IMR-90 (cell line): ENCODE measurements around the gene CDH13. TPM values are rescaled to one million over a fixed set of nuclear protein-coding genes. Genes with fewer than 3 reads are reported as not detected.

Experiments used
- ATAC-seq: fragments of 200-7000 bp; cut with Tn5 transposase; 2 replicates; pipeline ENCODE4 v1.9.1; 2020; ENCODE audit warnings: low read depth, mild to moderate bottlenecking, moderate library complexity
- BruUV-seq: library from RNA; stranded (reverse); fragments of 400-500 nt; replicated peaks from 2 replicates; lab custom pipeline; 2021; lab: Mats Ljungman, UMichigan
- CTCF ChIA-PET: fragments of 300-600 bp; formaldehyde crosslinking; extraction: SDS; loops from one replicate; lab custom pipeline; 2021; ENCODE audit warnings: antibody characterized with exemption; lab: Yijun Ruan, JAX
- POLR2A ChIA-PET: fragments of 300-600 bp; sonication (Branson Sonifier 250); formaldehyde crosslinking; loops from one replicate; lab custom pipeline; 2022; ENCODE audit warnings: antibody characterized with exemption; ENCODE audit not compliant: unreplicated experiment; lab: Charles Lee
- DNase-seq: peaks from one replicate; pipeline ENCODE4 v3.0.0; 2013
- H2AFZ ChIP-seq: replicated peaks from 2 replicates; pipeline ENCODE3; 2013; ENCODE audit warnings: low read length, mild to moderate bottlenecking; ENCODE audit not compliant: poor library complexity
- H2AK5ac ChIP-seq: 2 replicates; pipeline ENCODE4 v1.6.1; 2013; ENCODE audit warnings: low read depth, low read length, inconsistent platforms
- H2AK9ac ChIP-seq: replicated peaks from 2 replicates; pipeline ENCODE3; 2013; ENCODE audit warnings: mild to moderate bottlenecking, low read depth, low read length, moderate library complexity; ENCODE audit not compliant: poor library complexity
- H2BK120ac ChIP-seq: 2 replicates; pipeline ENCODE4 v1.6.1; 2013; ENCODE audit warnings: low read depth, low read length, inconsistent platforms
- H2BK15ac ChIP-seq: 3 replicates; pipeline ENCODE4 v1.6.1; 2013; ENCODE audit warnings: low read depth, low read length, inconsistent platforms
- H2BK20ac ChIP-seq: 2 replicates; pipeline ENCODE4 v1.6.1; 2013; ENCODE audit warnings: low read depth, mild to moderate bottlenecking, inconsistent platforms, low read length, moderate library complexity
- H2BK5ac ChIP-seq: 2 replicates; pipeline ENCODE4 v1.6.1; 2013; ENCODE audit warnings: mild to moderate bottlenecking, low read depth, low read length, inconsistent platforms; ENCODE audit not compliant: poor library complexity, severe bottlenecking
- H3K14ac ChIP-seq: replicated peaks from 2 replicates; pipeline ENCODE4 v1.6.1; 2013; ENCODE audit warnings: low read depth, low read length, inconsistent platforms
- H3K18ac ChIP-seq: 2 replicates; pipeline ENCODE4 v1.6.1; 2013; ENCODE audit warnings: low read depth, low read length, control low read depth
- H3K23ac ChIP-seq: 2 replicates; pipeline ENCODE4 v1.6.1; 2013; ENCODE audit warnings: low read depth, low read length, inconsistent platforms
- H3K27ac ChIP-seq: 2 replicates; pipeline ENCODE4 v1.5.1; 2013; ENCODE audit warnings: mild to moderate bottlenecking, control low read depth, low read length; ENCODE audit not compliant: insufficient read depth
- H3K27me3 ChIP-seq: 2 replicates; pipeline ENCODE4 v1.6.1; 2013; ENCODE audit warnings: low read length; ENCODE audit not compliant: control insufficient read depth, insufficient read depth
- H3K36me3 ChIP-seq: 2 replicates; pipeline ENCODE4 v1.6.1; 2013; ENCODE audit warnings: low read length, mixed read lengths; ENCODE audit not compliant: control insufficient read depth, insufficient read depth
- H3K4ac ChIP-seq: 2 replicates; pipeline ENCODE4 v1.6.1; 2013; ENCODE audit warnings: low read depth, low read length, inconsistent platforms
- H3K4me1 ChIP-seq: 2 replicates; pipeline ENCODE4 v1.6.1; 2013; ENCODE audit warnings: low read length, mixed read lengths; ENCODE audit not compliant: control insufficient read depth, insufficient read depth
- H3K4me2 ChIP-seq: 2 replicates; pipeline ENCODE4 v1.6.1; 2013; ENCODE audit warnings: low read depth, mild to moderate bottlenecking, control low read depth, low read length, moderate library complexity
- H3K4me3 ChIP-seq: 2 replicates; pipeline ENCODE4 v1.5.1; 2013; ENCODE audit warnings: low read depth, mild to moderate bottlenecking, control low read depth, low read length, moderate library complexity; ENCODE audit not compliant: insufficient read depth
- H3K56ac ChIP-seq: 2 replicates; pipeline ENCODE4 v1.6.1; 2013; ENCODE audit warnings: low read length, inconsistent platforms; ENCODE audit not compliant: insufficient read depth; ENCODE audit errors: extremely low read depth
- H3K79me1 ChIP-seq, 2 experiments: 2 replicates each; pipeline ENCODE4 v1.6.1; 2013; ENCODE audit warnings: low read length in 2 of 2, inconsistent platforms in 1 of 2, low read depth in 1 of 2
- H3K9ac ChIP-seq: 2 replicates; pipeline ENCODE4 v1.6.1; 2013; ENCODE audit warnings: low read depth, low read length, control low read depth
- H3K9me1 ChIP-seq: 2 replicates; pipeline ENCODE4 v1.6.1; 2013; ENCODE audit warnings: low read length, inconsistent platforms; ENCODE audit not compliant: insufficient read depth
- H3K9me3 ChIP-seq: 2 replicates; pipeline ENCODE4 v1.6.1; 2013; ENCODE audit warnings: low read length; ENCODE audit not compliant: control insufficient read depth, insufficient read depth
- H4K20me1 ChIP-seq: 2 replicates; pipeline ENCODE4 v1.6.1; 2013; ENCODE audit warnings: low read length, inconsistent platforms; ENCODE audit not compliant: insufficient read depth
- H4K5ac ChIP-seq: 2 replicates; pipeline ENCODE4 v1.6.1; 2013; ENCODE audit warnings: mild to moderate bottlenecking, low read depth, low read length, control low read depth
- H4K8ac ChIP-seq, 2 experiments: 2 replicates each; pipeline ENCODE4 v1.6.1; 2013; ENCODE audit warnings: low read depth in 2 of 2, low read length in 2 of 2, control low read depth in 1 of 2, inconsistent platforms in 1 of 2
- H4K91ac ChIP-seq: 2 replicates; pipeline ENCODE4 v1.6.1; 2013; ENCODE audit warnings: low read depth, low read length, inconsistent platforms; ENCODE audit not compliant: insufficient read depth
- CEBPB ChIP-seq: IDR thresholded peaks from 2 replicates; pipeline ENCODE4 v1.6.1; 2012; ENCODE audit warnings: low read depth, low read length, improper control_type of control experiment
- CHD1 ChIP-seq: IDR thresholded peaks from 2 replicates; pipeline ENCODE4 v1.6.1; 2012; ENCODE audit warnings: low read depth, low read length, improper control_type of control experiment
- ELK1 ChIP-seq: fragments of 150-350 bp; IDR thresholded peaks from 2 replicates; pipeline ENCODE4 v1.6.1; 2016; ENCODE audit warnings: low read depth, mild to moderate bottlenecking, low read length, moderate library complexity, borderline replicate concordance
- FOS ChIP-seq: fragments of 150-350 bp; IDR thresholded peaks from 2 replicates; pipeline ENCODE4 v1.6.1; 2016; ENCODE audit warnings: low read depth, low read length
- MAFK ChIP-seq: IDR thresholded peaks from 2 replicates; pipeline ENCODE4 v1.6.1; 2012; ENCODE audit warnings: low read depth, low read length, improper control_type of control experiment
- MAZ ChIP-seq: IDR thresholded peaks from 2 replicates; pipeline ENCODE4 v1.6.1; 2012; ENCODE audit warnings: low read depth, mild to moderate bottlenecking, low read length, improper control_type of control experiment, moderate library complexity, borderline replicate concordance
- MXI1 ChIP-seq: IDR thresholded peaks from 2 replicates; pipeline ENCODE4 v1.6.1; 2012; ENCODE audit warnings: low read depth, mild to moderate bottlenecking, low read length, moderate library complexity, borderline replicate concordance
- NFE2L2 ChIP-seq: fragments of 150-350 bp; IDR thresholded peaks from 2 replicates; pipeline ENCODE4 v1.6.1; 2016; ENCODE audit warnings: low read depth, mild to moderate bottlenecking, low read length
- POLR2A ChIP-seq: IDR thresholded peaks from 2 replicates; pipeline ENCODE4 v1.6.1; 2012; ENCODE audit warnings: mild to moderate bottlenecking, low read depth, low read length
- RAD21 ChIP-seq: IDR thresholded peaks from 2 replicates; pipeline ENCODE4 v1.6.1; 2012; ENCODE audit warnings: low read length, improper control_type of control experiment
- RCOR1 ChIP-seq: IDR thresholded peaks from 2 replicates; pipeline ENCODE4 v1.6.1; 2012; ENCODE audit warnings: mild to moderate bottlenecking, low read length, improper control_type of control experiment; ENCODE audit not compliant: insufficient replicate concordance
- SMC3 ChIP-seq: fragments of 150-350 bp; IDR thresholded peaks from 2 replicates; pipeline ENCODE4 v1.6.1; 2016; ENCODE audit warnings: low read depth, mild to moderate bottlenecking, antibody characterized with exemption, low read length, moderate library complexity
- USF2 ChIP-seq: fragments of 150-350 bp; IDR thresholded peaks from 2 replicates; pipeline ENCODE4 v1.6.1; 2017; ENCODE audit warnings: mild to moderate bottlenecking, antibody characterized with exemption, low read length, low read depth
- WGBS, 2 experiments: methylation state at CpG; one replicate each; pipeline versions ENCODE4 v1.1.5 to v1.1.7; 2013; ENCODE audit warnings: missing lambda C conversion rate in 2 of 2; ENCODE audit not compliant: insufficient read length in 1 of 2; ENCODE audit errors: extremely low coverage in 2 of 2; 5-methylcytosine and 5-hydroxymethylcytosine counted together
- dilution Hi-C: fragments of 300-500 bp; cut with HindIII; formaldehyde crosslinking; loops from one replicate; pipeline ENCODE4 v1.14.3; 2018; ENCODE audit warnings: low sequenced_read_pairs; ENCODE audit not compliant: unreplicated experiment
- in situ Hi-C: fragments of 300-500 bp; cut with MboI; formaldehyde crosslinking; loops from 3 replicates; pipeline ENCODE4 v1.14.3; 2019; ENCODE audit warnings: low sequenced_read_pairs, inconsistent platforms, mixed read lengths
- intact Hi-C: fragments of 100-400 bp; cut with micrococcal nuclease; formaldehyde crosslinking; loops from 2 replicates; pipeline ENCODE4 v1.10.0; 2022
- polyA plus RNA-seq, 3 experiments: library from polyadenylated mRNA; depleted of rRNA; stranded (reverse); fragments of >200 nt; gene quantifications; 2 replicates each; pipeline ENCODE4 v1.2.3, GENCODE V29; 2012; ENCODE audit warnings: low replicate concordance in 1 of 3
- total RNA-seq: library from RNA; depleted of rRNA; stranded (reverse); fragments of >200 nt; gene quantifications from 2 replicates; pipeline ENCODE4 v1.2.3, GENCODE V29; 2012
- TF ChIP-seq, protein P1 (sequence below): conservative IDR thresholded peaks from 2 replicates; pipeline ENCODE4 v1.5.1; 2012; ENCODE audit warnings: mild to moderate bottlenecking, low read depth, low read length, improper control_type of control experiment

Gene CDH13
- total and polyA plus RNA-seq, 2 of the 4 experiments (the other 2 are of a cell fraction), result 61.6 to 74.7 TPM

DNA sequence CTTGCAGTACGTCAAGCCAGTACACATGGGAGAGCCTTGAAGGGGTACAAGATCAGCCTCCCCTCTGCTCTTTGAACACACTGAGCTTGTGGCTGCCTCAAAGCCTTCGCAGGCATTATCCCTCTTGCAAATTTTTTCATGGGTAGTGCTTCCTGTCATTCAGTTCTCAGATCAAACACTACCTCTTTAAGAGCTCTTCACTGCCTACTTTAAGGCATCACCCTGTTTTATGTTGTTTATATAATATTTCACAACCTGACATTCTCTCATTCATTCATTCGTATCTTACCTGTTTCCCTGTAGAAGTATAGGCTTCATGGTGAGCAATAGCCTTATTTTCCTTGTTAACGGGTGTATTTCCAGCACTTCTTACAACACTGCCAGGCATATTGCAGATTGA lies 269.1 kb downstream of the CDH13 start:
- no peak for ATAC-seq
- Histone ChIP-seq H3K4me1 (peaks cover 2% of the 10 kb centered on the region), H2AFZ (no peak overlapping the region), H3K27me3 (no peaks in the 10 kb centered on the region), H2BK5ac (no peak overlapping the region), H4K5ac (no peak overlapping the region), H3K56ac (no peak overlapping the region), H3K79me1 (peaks cover 3 to 26% of the 10 kb centered on the region in 2 experiments; a peak in 3 of 4 replicates), H2BK15ac (no peak overlapping the region), H3K4me2 (no peak overlapping the region), H3K9ac (no peak overlapping the region), H3K4me3 (no peak overlapping the region), H3K9me3 (no peaks in the 10 kb centered on the region), H2BK120ac (no peak overlapping the region), H3K4ac (no peak overlapping the region), H3K14ac (no peak overlapping the region), H4K91ac (no peak overlapping the region), H3K27ac (no peak overlapping the region), H2BK20ac (no peak overlapping the region), H3K18ac (no peak overlapping the region), H2AK9ac (no peak overlapping the region), H4K20me1 (no peaks in the 10 kb centered on the region), H2AK5ac (no peak overlapping the region), H3K9me1 (peaks cover 7% of the 10 kb centered on the region; the same call in 1 of the 2 replicates), H3K23ac (no peak overlapping the region), H3K36me3 (no peaks in the 10 kb centered on the region), H4K8ac (no peak overlapping the region)
- intact Hi-C loops (no loop called here), dilution Hi-C loops (no loop called here), in situ Hi-C loops (no loop called here)
- no peak for DNase-seq
- 100% methylated on average over 1 of the region's 4 CpGs; no CpG with 5 or more reads in 1 of the 2 experiments for WGBS, 2 experiments
- no TSS peak for BruUV-seq
- CTCF ChIA-PET, result interaction anchor here (0.6 kb wide), 3 partner anchors 13 to 110 kb away, joined by 3 to 4 read pairs (median 4); no protein-coding TSS in a partner anchor
- TF ChIP-seq CEBPB (no peak), SMC3 (no peak), MAFK (no peak), CHD1 (no peak), NFE2L2 (no peak), USF2 (no peak), FOS (no peak), MAZ (no peak), MXI1 (no peak), POLR2A (no peak), RCOR1 (no peak), ELK1 (no peak), RAD21 (no peak)
- TF ChIP-seq, protein P1, sequence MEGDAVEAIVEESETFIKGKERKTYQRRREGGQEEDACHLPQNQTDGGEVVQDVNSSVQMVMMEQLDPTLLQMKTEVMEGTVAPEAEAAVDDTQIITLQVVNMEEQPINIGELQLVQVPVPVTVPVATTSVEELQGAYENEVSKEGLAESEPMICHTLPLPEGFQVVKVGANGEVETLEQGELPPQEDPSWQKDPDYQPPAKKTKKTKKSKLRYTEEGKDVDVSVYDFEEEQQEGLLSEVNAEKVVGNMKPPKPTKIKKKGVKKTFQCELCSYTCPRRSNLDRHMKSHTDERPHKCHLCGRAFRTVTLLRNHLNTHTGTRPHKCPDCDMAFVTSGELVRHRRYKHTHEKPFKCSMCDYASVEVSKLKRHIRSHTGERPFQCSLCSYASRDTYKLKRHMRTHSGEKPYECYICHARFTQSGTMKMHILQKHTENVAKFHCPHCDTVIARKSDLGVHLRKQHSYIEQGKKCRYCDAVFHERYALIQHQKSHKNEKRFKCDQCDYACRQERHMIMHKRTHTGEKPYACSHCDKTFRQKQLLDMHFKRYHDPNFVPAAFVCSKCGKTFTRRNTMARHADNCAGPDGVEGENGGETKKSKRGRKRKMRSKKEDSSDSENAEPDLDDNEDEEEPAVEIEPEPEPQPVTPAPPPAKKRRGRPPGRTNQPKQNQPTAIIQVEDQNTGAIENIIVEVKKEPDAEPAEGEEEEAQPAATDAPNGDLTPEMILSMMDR, result no peak
- POLR2A ChIA-PET, result no interaction called here
